Limb (tissue), 2 donors: Measurements from ENCODE around the gene SLC12A7.

Experiments used
- DNase-seq, 2 donors: peaks; one replicate each; pipeline ENCODE4 v3.0.0-alpha.2; 2016; ENCODE audit errors: extremely low spot score in 2 of 2

Gene SLC12A7

DNA sequence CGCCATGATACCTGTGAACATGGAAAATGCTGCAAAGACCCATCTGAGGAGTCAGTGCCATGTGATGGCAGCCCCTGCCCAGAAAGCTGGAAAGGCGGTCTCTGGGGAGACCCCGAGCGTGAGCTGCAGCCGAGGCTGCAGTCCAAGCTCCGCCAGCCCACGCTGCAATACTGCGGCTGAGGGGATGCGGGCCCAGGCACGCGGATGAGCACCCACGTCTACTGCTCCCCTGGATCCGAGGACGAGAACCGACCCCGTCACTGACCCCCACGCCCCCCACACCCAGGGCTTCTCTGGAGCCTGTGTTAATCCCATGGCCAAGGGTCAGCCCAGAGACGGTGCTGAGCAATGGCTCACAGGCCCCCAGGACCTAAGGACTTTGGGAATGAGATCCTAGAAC lies 32.4 kb downstream of the SLC12A7 start:
- no peak for DNase-seq

- no peak for DNase-seq
Measured at GRCh38 chr5:1078851-1079250, 33.0 kb downstream of the SLC12A7 start.

DNA sequence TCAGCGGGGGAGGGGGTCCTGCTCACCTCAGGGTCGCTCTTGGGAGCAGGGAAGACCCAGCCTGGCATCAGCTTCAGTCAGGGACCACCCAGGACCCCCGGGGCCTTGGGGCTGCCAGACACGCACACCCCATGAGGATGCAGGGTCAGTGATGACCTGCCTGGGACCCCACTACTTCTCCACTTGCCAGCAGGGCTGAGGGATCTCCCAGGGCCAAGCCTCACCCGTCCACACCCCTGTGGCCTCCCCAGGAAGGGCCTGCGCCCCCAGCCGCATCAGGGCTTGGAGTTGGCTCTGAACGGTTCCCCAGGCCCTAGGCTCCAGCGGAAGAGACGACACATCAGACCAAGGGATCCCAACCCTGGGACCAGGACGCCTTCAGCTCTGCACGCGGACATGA lies 33.7 kb downstream of the SLC12A7 start:
- no peak for DNase-seq

GRCh38 chr5:1077491-1078020 lies 34.3 kb downstream of the SLC12A7 start:
- DNase-seq: no peak

- no peak for DNase-seq
Measured at GRCh38 chr5:1077026-1077425, 34.8 kb downstream of the SLC12A7 start.

DNA sequence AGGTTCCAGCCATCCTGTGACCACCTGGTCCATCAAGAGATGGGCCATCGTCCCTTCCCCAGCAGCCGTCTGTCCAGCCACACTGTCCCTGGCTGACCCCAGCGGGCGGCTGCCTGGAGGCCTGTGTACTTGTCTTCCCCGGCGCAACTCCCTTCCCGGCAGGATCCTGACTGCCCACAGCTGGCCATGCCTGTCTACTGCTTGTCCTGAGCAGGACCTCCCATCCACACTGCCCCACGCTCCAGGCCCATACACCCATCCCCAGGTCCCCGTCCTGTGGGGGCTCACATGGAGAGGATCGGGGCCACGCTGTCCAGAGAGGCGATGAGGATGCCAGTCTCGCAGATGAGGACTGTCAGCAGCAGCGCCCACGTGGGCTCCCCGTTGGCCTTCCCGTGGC lies 35.5 kb downstream of the SLC12A7 start:
- no peak for DNase-seq

GRCh38 chr5:1075931-1076330 lies 35.9 kb downstream of the SLC12A7 start:
- no peak for DNase-seq

GRCh38 chr5:1075555-1075881 lies 36.3 kb downstream of the SLC12A7 start:
- no peak for DNase-seq

- DNase-seq: no peak
Measured at GRCh38 chr5:1074816-1075554, 36.9 kb downstream of the SLC12A7 start.

GRCh38 chr5:1074226-1074625 lies 37.6 kb downstream of the SLC12A7 start:
- DNase-seq: no peak

- DNase-seq: no peak
Measured at GRCh38 chr5:1073239-1074102, 38.4 kb downstream of the SLC12A7 start.

DNA sequence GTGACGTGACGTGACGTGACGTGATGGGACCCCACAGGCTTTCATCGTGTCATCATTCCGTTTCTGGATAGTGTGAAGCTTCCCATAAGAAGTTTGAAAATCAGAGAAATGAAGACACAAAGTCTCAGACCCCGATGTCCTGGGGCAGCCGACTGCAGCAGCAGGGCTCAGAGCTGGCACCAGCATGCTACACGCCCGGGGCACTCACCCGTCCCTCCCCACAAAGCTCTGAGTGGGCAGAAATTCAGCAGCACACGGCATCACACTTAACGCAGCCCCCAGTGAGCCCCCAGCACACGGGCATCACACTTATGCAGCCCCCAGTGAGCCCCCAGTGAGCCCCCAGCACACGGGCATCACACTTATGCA lies 42.2 kb downstream of the SLC12A7 start:
- no peak for DNase-seq

DNA sequence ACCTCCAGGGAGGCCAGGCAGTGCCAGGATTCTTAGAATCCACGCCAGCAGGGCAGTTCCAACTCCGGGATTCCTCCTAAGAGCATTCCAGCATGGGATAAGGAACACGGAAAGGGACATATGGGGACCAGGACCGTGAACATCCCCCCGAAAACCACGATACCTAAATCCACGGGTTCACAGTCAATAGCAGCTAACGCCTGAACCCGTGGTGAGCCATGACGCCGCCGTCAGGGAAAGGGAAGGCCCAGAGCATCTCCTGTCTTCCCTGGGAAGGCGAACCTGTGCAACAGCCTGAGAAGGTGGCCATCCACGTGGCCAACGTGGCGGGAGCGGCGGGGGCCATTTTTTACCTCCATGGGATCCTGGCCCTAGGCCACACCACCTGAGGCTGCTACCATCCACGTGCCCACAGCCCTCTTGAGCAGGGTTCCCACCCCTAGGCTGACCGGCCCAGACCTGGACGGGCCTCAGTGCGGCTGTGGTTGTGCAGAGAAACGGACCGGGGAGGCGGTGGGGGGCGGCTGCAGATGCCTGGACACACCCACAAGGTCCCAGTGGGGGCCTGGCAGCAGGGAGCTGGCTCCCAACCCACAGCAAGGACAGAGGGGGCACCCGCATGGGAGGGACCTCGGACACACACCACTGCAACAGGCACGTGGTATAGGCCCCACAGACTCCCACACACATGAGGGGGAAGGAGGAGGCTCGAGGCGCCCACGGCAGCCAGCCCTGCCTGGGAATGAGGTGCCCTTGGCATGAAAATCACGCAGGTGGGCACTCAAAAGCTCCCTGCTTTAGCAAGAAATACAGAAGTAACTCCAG lies 42.8 kb downstream of the SLC12A7 start:
- DNase-seq: no peak

DNA sequence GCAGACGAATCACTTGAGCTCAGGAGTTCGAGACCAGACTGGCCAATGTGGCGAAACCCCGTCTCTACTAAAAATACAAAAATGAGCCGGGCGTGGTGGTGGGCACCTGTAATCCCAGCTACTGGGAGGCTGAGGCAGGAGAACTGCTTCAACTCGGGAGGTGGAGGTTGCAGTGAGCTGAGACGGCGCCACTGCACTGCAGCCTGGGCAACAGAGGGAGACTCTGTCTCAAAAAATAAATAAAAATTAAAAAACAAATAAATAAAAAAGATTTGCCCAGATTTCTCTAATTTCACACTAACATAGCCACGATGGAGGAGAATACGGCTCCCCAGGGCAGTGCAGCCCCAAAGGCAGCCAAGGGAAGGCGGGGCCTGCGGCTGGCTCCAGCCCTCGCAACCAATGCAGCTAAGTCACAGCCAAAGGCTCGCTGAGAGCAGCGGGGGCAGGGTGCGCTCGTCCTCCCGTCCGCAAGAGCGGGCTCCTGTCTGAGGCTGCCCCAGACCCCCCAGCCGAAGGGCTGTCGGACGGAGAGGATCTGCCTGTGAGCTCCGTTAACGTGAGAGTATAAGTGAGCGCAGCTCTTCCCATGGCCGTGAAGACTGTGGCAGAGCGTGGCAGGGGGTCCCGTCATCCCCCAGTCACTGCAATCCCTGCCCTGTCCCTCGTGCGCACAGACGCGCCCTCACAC lies 43.5 kb downstream of the SLC12A7 start:
- no peak for DNase-seq

GRCh38 chr5:1067141-1068121 lies 44.4 kb downstream of the SLC12A7 start:
- DNase-seq: no peak

- no peak for DNase-seq
Measured at GRCh38 chr5:1066676-1067075, 45.2 kb downstream of the SLC12A7 start.

- no peak for DNase-seq
Measured at GRCh38 chr5:1065891-1066650, 45.8 kb downstream of the SLC12A7 start.

- no peak for DNase-seq
Measured at GRCh38 chr5:1065143-1065750, 46.6 kb downstream of the SLC12A7 start.
